Measurements from ENCODE around the gene MYRIP.
"Not testable (repeated sequence)": the region's sequence is repeated elsewhere in the genome, so short reads cannot be mapped to it uniquely, and the experiment has no call there.

MYRIP gene

DNA sequence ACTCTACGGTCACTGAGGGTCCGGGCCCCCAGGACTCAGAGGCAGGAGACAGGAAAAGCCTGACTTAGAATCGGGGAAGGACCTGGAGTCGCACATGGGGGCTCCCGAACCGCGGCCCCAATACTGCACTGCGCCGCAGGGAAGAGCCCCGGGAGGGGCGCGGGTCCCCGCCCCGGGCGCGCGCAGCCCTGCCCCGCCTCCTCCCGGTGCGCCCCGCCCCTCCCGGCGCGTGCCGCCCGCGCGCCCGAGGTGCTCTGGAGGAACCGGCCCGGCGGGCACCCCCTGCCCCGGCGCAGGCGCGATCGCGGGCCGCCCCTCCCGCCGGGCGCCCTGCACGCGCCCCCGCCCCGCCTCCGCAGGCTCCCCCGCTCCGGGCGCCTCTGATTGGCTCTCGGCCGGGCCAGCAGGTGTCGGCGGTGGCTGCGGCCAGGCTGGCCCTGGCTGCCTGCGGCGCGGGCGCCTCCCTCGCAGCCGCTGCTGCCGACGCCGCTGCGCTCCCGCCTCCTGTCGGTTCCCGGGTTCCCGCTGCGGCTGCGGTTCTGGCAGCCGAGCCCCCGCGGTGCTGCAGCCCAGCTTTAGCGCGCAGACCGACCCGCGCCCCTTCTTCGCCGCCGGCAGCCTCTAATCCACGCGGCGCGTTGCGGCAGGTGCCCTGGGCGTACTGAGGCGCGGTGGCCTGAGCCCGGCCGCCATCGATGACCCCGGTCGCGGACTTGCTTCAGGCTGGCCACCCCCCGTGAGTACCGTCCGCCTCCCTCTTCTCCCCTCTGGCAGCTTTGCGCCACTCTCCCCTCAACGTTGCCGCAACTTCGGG is at the start of gene MYRIP:
Gene MYRIP, plus strand, starts transcription at position 429 of the 814 bp plus-strand sequence. CDS start 91,208 bp downstream, outside the sequence.
- peak; percentile 66 for DNase-seq (ENCODE audit: low spot score)

DNA sequence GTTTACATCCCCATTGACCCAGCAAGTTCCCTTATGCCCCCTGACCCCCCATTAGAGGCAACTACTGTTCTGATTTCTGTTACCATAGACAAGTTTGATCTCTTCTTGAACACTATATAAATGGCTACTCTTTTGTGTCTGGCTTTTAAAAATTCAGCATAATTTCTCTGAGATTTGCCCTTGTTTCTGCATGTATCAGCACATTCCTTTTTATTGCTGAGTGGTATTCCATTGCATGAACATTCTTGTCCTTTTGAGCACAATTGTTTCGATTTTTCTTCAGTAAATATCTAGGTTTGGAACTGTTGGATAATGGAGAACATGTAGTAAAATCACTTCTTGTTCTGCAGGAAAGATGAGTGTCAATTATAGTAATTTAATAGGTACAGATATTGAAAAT is 49.1 kb upstream of the MYRIP start:
- no peak for DNase-seq (ENCODE audit: low spot score)

GRCh38 chr3:39762537-39763070 is 46.8 kb upstream of the MYRIP start:
- DNase-seq (ENCODE audit: low spot score): no peak

GRCh38 chr3:39763390-39763789 is 46.0 kb upstream of the MYRIP start:
- DNase-seq (ENCODE audit: low spot score): no peak

DNA sequence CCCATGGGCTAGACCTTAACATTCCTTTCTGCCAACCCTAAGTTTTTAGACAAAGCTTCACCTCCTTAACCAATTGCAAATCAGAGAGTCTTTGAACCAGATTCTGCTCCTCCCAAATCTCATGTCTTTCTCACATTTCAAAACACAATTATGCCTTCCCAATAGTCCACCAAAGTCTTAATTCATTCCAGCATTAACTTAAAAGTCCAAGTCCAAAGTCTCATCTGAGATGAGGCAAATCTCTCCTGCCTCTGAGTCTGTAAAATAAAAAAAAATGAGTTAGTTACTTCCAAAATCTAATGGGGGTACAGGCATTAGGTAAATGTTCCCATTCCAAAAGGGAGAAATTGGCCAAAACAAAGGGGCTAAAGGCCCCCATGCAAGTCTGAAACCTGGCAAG is 43.8 kb upstream of the MYRIP start:
- no peak for DNase-seq (ENCODE audit: low spot score)

DNA sequence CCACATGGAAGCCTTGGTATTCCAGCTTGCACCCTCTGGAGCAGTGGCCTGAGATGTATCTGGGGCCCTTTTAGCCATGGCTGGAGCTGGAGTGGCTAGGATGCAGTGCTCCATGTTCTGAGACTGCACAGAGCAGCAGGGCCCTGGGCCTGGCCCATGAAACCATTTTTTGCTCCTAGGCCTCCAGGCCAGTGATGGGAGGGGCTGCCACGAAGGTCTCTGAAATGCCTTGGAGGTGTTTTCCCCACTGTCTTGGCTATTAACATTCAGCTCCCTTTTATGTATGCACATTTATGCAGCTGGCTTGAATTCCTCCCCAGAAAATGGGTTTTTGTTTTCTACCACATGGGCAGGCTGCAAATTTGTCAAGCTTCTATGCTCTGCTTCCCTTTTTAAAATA is 43.0 kb upstream of the MYRIP start:
- no peak for DNase-seq (ENCODE audit: low spot score)

DNA sequence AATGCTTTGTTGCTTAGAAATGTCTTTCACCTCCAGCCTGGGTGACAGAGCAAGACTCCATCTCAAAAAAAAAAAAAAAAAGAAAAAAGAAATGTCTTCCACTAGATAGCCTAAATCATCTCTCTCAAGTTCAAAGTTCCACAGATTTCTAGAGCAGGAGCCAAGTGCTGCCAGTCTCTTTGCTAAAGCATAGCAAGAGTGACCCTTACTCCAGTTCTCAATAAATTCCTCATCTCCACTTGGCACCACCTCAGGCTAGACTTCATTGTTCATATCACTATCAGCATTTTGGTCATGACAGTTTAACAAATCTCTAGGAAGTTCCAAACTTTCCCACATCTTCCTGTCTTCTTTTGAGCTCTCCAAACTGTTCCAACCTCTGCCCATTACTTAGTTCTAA is 42.5 kb upstream of the MYRIP start:
- DNase-seq (ENCODE audit: low spot score): not testable (repeated sequence)

- not testable (repeated sequence) for DNase-seq (ENCODE audit: low spot score)
Measured at GRCh38 chr3:39778168-39778567, 31.2 kb upstream of the MYRIP start.

GRCh38 chr3:39779511-39780230 is 29.7 kb upstream of the MYRIP start:
- no peak for DNase-seq (ENCODE audit: low spot score)

DNA sequence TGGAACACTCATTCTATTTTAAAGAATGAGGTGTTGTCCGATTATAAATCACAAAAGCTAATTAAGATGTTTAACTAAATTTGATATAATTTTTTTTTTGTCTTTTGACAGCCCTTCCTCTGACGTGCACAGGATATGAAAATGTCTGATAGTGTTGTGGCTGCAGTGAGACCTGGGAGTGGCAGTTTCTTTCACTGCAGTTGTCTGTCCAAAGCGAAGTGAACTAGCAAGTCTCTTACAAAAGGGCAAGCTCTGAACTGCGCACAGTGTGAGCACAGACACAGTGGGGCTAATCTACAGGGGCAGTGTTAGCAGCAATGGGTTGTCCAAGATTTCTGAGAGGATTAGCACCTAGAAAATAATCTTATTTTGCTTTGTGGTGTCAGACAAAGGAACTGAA is 29.1 kb upstream of the MYRIP start:
- DNase-seq (ENCODE audit: low spot score): no peak

GRCh38 chr3:39781025-39781424 is 28.4 kb upstream of the MYRIP start:
- no peak for DNase-seq (ENCODE audit: low spot score)

GRCh38 chr3:39781632-39782031 is 27.8 kb upstream of the MYRIP start:
- no peak for DNase-seq (ENCODE audit: low spot score)

GRCh38 chr3:39783680-39784079 is 25.7 kb upstream of the MYRIP start:
- no peak for DNase-seq (ENCODE audit: low spot score)

DNA sequence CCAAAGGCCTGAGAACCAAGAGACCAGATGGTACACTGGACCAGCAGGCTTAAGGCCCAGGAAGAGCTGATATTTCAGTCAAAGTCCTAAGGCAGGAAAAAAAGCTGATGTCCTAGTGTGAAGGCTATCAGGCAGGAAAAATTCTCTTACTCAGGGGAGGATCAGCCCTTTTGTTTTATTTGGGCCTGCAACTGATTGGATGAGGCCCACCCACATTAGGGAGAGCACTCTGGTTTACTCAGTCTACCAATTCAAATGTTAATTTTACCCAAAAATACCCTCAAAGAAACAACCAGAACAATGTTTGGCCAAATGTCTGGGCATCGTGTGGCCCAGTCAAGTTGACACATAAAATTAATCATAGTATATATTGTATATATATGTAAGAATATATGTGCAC is 24.5 kb upstream of the MYRIP start:
- DNase-seq (ENCODE audit: low spot score): no peak

- DNase-seq (ENCODE audit: low spot score): no peak
Measured at GRCh38 chr3:39788128-39788883, 21.1 kb upstream of the MYRIP start.

DNA sequence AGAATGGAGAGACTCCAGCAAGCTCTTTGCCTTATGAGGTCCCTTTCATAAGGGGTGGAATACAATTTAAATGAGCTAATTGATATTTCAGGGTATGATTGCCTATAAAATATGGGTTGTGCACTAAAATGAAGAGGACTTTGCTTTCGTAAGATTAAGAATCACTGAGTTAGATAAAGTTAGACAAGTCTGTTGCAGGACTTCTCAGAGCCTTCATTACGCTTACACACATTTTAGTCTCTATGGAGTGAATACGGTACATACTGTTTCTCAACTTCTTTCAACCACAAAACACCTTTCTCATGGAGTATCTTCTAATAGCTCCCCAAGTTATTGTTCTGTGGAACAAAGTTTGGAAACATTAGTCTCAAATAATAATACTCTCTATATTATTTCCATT is 17.8 kb upstream of the MYRIP start:
- DNase-seq (ENCODE audit: low spot score): no peak

GRCh38 chr3:39794880-39795279 is 14.5 kb upstream of the MYRIP start:
- no peak for DNase-seq (ENCODE audit: low spot score)

DNA sequence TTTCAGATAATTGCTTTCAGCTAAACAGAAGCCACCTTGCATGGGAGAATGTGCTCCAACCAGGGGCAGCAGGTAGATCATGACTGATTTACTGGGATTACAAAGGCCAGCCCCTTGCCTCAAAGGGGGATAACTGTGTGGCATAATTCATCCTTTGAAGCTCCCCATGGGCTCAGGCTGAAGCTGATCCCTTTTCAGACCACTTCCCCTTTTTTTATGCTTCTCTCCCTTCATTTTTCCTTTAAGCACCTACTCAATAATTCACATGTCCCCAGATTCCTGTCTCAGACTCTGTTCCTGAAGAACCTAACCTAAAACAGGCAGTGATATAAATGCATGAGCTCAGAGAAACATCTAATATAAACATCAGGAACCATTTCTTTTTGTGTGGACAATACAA is 8.2 kb upstream of the MYRIP start:
- no peak for DNase-seq (ENCODE audit: low spot score)

DNA sequence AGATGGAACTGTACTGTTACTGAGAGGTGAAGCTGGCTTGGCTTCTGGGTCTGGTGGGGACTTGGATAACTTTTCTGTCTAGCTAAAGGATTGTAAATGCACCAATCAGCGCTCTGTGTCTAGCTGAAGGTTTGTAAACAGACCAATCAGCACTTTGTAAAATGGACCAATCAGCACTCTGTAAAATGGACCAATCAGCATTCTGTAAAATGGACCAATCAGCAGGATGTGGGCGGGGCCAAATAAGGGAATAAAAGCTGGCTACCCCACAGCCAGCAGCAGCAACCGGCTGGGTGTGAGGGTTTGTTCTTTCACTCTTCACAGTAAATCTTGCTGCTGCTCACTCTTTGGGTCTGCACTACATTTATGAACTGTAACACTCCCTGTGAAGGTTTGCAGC is 6.9 kb upstream of the MYRIP start:
- not testable (repeated sequence) for DNase-seq (ENCODE audit: low spot score)

DNA sequence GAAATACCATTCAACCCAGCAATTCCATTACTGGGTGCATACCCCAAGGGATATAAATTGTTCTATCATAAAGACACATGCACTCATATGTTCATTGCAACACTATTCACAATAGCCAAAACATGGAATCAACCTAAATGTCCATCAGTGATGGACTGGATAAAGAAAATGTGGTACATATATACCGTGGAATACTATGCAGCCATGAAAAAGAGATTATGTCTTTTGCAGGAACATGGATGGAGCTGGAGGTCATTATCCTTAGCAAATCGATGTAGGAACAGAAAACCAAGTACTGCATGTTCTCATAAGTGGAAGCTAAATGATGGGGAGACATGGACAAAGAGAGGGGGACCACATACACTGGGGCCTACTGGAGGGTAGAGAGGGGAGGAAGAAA is 5.5 kb upstream of the MYRIP start:
- DNase-seq (ENCODE audit: low spot score): no peak

- DNase-seq (ENCODE audit: low spot score): peak; percentile 22
Measured at GRCh38 chr3:39804951-39805350, 4.5 kb upstream of the MYRIP start.

- no peak for DNase-seq (ENCODE audit: low spot score)
Measured at GRCh38 chr3:39805650-39806049, 3.8 kb upstream of the MYRIP start.

DNA sequence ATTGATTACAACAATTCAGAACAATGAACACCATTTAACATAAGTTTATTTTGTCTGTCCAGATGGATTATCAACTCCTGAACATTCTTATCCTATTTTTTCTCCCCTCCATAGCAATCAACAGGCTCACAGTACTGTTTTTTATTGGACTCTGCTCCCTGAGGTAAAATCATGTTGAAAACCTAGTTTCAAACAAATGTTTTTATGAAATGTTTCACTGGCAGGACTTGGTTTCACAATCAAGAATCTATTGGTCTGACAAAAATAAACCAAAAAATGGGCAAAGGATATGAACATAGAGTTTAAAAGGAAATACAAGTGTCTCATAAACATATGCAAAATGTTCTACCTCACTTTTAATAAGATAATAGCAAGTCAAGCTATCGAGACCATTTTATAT is 2.6 kb upstream of the MYRIP start:
- DNase-seq (ENCODE audit: low spot score): no peak
